Liver (tissue), 9 donors: ENCODE results near the gene POMT2. TPM values are rescaled to one million over a fixed set of nuclear protein-coding genes. Genes with fewer than 3 reads are reported as not detected.

Source experiments
- DNase-seq: peaks from one replicate; pipeline ENCODE4 v3.0.0-alpha.2; 2017; ENCODE audit warnings: low spot score
- H3K27ac ChIP-seq, 2 donors: one replicate each; pipeline ENCODE4 v1.7.0; 2013; ENCODE audit warnings: inconsistent platforms in 2 of 2, low read length in 2 of 2, control low read depth in 1 of 2, low read depth in 1 of 2, mild to moderate bottlenecking in 1 of 2
- H3K27me3 ChIP-seq, 4 donors: one replicate each; pipeline versions ENCODE4 v1.6.1 to v1.7.0; 2013; ENCODE audit warnings: low read length in 3 of 4, inconsistent platforms in 1 of 4, mild to moderate bottlenecking in 1 of 4, moderate library complexity in 1 of 4; ENCODE audit not compliant: control insufficient read depth in 4 of 4, insufficient read depth in 4 of 4
- H3K36me3 ChIP-seq, 4 donors: one replicate each; pipeline versions ENCODE4 v1.6.1 to v1.7.0; 2013; ENCODE audit warnings: low read length in 3 of 4, mild to moderate bottlenecking in 3 of 4, low read depth in 1 of 4, moderate library complexity in 1 of 4; ENCODE audit not compliant: control insufficient read depth in 4 of 4, insufficient read depth in 3 of 4
- H3K4me1 ChIP-seq, 4 donors: one replicate each; pipeline versions ENCODE4 v1.6.1 to v1.7.0; 2013; ENCODE audit warnings: low read length in 3 of 4, mild to moderate bottlenecking in 3 of 4, moderate library complexity in 1 of 4; ENCODE audit not compliant: control insufficient read depth in 4 of 4, insufficient read depth in 4 of 4
- H3K4me3 ChIP-seq, 3 donors: one replicate each; pipeline versions ENCODE4 v1.6.1 to v1.7.0; 2013; ENCODE audit warnings: low read length in 3 of 3, control low read depth in 1 of 3, low read depth in 1 of 3, mild to moderate bottlenecking in 1 of 3
- H3K9ac ChIP-seq, 2 donors: one replicate each; pipeline ENCODE4 v1.7.0; 2013; ENCODE audit warnings: low read length in 2 of 2, mild to moderate bottlenecking in 2 of 2, moderate library complexity in 2 of 2, control low read depth in 1 of 2, low read depth in 1 of 2
- H3K9me3 ChIP-seq, 4 donors: one replicate each; pipeline versions ENCODE4 v1.6.1 to v1.7.0; 2013; ENCODE audit warnings: low read length in 3 of 4; ENCODE audit not compliant: control insufficient read depth in 4 of 4
- CTCF ChIP-seq: fragments of 150-350 bp; IDR thresholded peaks from 2 replicates; pipeline ENCODE4 v1.5.1; 2017; ENCODE audit warnings: improper control_type of control experiment, low read depth, low read length; ENCODE audit not compliant: missing input control
- EGR1 ChIP-seq, 2 donors: IDR thresholded peaks; 2 replicates each; pipeline ENCODE4 v1.6.1; 2016 to 2018; ENCODE audit warnings: antibody characterized with exemption in 2 of 2, low read depth in 2 of 2
- FOXA1 ChIP-seq: IDR thresholded peaks from 2 replicates; pipeline ENCODE4 v1.6.1; 2016; ENCODE audit warnings: antibody characterized with exemption
- FOXA2 ChIP-seq: IDR thresholded peaks from 2 replicates; pipeline ENCODE4 v1.6.1; 2016; ENCODE audit warnings: antibody characterized with exemption
- GABPA ChIP-seq, 2 donors: IDR thresholded peaks in 1 of 2; conservative IDR thresholded peaks in 1 of 2; 2 replicates each; pipeline ENCODE4 v1.6.1; 2016; ENCODE audit warnings: antibody characterized with exemption in 2 of 2, mild to moderate bottlenecking in 1 of 2, moderate library complexity in 1 of 2
- HNF4G ChIP-seq: IDR thresholded peaks from 2 replicates; pipeline ENCODE4 v1.6.1; 2016; ENCODE audit warnings: antibody characterized with exemption
- JUND ChIP-seq, 2 donors: IDR thresholded peaks; 2 replicates each; pipeline ENCODE4 v1.6.1; 2016; ENCODE audit warnings: antibody characterized with exemption in 2 of 2
- MAX ChIP-seq: IDR thresholded peaks from 2 replicates; pipeline ENCODE4 v1.6.1; 2016; ENCODE audit warnings: antibody characterized with exemption
- RAD21 ChIP-seq, 2 donors: IDR thresholded peaks; 2 replicates each; pipeline ENCODE4 v1.6.1; 2016; ENCODE audit warnings: antibody characterized with exemption in 2 of 2, mild to moderate bottlenecking in 2 of 2
- RXRA ChIP-seq, 2 donors: IDR thresholded peaks; 2 replicates each; pipeline ENCODE4 v1.6.1; 2017 to 2018; ENCODE audit warnings: antibody characterized with exemption in 2 of 2, mild to moderate bottlenecking in 1 of 2
- SP1 ChIP-seq: IDR thresholded peaks from 2 replicates; pipeline ENCODE4 v1.6.1; 2018; ENCODE audit warnings: antibody characterized with exemption, mild to moderate bottlenecking
- TAF1 ChIP-seq: conservative IDR thresholded peaks from 2 replicates; pipeline ENCODE4 v1.6.1; 2016; ENCODE audit warnings: antibody characterized with exemption, mild to moderate bottlenecking
- YY1 ChIP-seq: IDR thresholded peaks from 2 replicates; pipeline ENCODE4 v1.6.1; 2016; ENCODE audit warnings: antibody characterized with exemption, mild to moderate bottlenecking
- ZBTB33 ChIP-seq: IDR thresholded peaks from 2 replicates; pipeline ENCODE4 v1.6.1; 2016; ENCODE audit warnings: antibody characterized with exemption
- WGBS: extraction: QIAGEN DNeasy Blood & Tissue Kit; methylation state at CpG from one replicate; pipeline ENCODE4 v1.1.7; 2013; 5-methylcytosine and 5-hydroxymethylcytosine counted together
- polyA plus RNA-seq, 2 donors: library from polyadenylated mRNA; stranded (reverse) in 1 of 2; unstranded in 1 of 2; fragments of 200-250 nt in 1 of 2; fragments of >200 nt in 1 of 2; fragmentation: Nextera tagmentation in 1 of 2; extraction: Ambion mirVana in 1 of 2; gene quantifications; one replicate each; pipeline versions ENCODE4 v1.2.1 to v1.2.3, GENCODE V29; 2013 to 2015
- total RNA-seq, 2 donors: library from RNA; depleted of rRNA; stranded (reverse); fragments of >200 nt; gene quantifications; one replicate each; pipeline ENCODE4 v1.2.3, GENCODE V29; 2014
- TF ChIP-seq, protein P1 (sequence below): IDR thresholded peaks from 2 replicates; pipeline ENCODE4 v1.6.1; 2016; ENCODE audit warnings: antibody characterized with exemption
- TF ChIP-seq, protein P2 (sequence below): IDR thresholded peaks from 2 replicates; pipeline ENCODE4 v1.6.1; 2016; ENCODE audit warnings: antibody characterized with exemption, mild to moderate bottlenecking
- donor health status: healthy.
- donor health status: healthy.
- donor health status: healthy.
- donor health status: healthy.
- donor health status: healthy.

Gene POMT2
- total and polyA plus RNA-seq, 4 donors = 4.8 to 13.1 (median 5.3) TPM

DNA sequence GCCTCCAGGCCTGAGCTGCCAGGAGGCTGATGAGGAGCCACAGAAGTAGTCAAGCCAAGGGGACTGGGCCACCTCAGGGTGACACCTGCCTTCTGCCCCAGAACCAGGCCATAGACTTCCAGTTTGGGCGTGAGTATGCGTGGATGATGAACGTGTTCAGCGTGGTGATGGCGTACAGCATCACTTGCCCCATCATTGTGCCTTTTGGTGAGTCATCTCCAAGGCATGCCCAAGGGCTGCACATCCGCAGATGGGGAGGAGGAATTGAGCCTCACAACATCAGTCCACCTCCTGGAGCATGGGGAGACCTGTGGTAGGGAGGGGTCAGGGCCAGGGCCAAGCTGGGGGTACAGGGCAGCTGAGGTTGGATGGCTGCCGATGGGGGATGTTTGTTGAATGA is 72.0 kb downstream of the POMT2 start:
- no peaks in the 10 kb centered on the region for H3K9me3 ChIP-seq
- 94% methylated on average over 7 of the region's 7 CpGs for WGBS
- peaks cover 0 to 4% (median 0%) of the 10 kb centered on the region in 4 donors for H3K27me3 ChIP-seq
- no peak overlapping the region for H3K27ac ChIP-seq
- TF ChIP-seq RXRA (IDR thresholded peaks at IDR 0.05) (no peak), YY1 (no peak), EGR1 (IDR thresholded peaks at IDR 0.05; ENCODE audit: low read depth in 2 of 2) (no peak), GABPA (IDR thresholded peaks at IDR 0.05 in 1 of 2, conservative IDR thresholded peaks at IDR 0.05 in 1 of 2) (no peak)
- TF ChIP-seq, protein P1, sequence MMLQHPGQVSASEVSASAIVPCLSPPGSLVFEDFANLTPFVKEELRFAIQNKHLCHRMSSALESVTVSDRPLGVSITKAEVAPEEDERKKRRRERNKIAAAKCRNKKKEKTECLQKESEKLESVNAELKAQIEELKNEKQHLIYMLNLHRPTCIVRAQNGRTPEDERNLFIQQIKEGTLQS = no peak
- no peak overlapping the region for H3K4me3 ChIP-seq
- no peak for DNase-seq
- H3K4me1 ChIP-seq = no peaks in the 10 kb centered on the region
- H3K36me3 ChIP-seq = no peaks in the 10 kb centered on the region
- no peak overlapping the region for H3K9ac ChIP-seq

DNA sequence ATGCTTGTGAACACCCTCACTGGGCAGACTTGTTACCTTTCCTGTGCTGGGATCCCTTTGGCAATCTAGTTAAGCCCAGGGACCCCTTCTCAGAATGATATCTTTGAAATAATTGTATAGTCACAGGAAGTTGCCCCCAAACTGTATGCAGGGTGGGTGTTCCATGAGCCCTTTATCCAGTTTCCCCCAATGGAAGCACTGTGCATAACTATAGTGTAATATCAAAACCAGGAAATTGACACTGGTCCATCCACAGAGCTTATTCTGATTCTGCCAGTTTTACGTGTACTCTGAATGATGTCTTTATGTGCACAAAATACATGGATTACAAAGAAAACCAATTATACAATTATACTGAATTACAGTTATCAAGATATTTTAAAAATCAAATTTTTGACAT is 73.9 kb downstream of the POMT2 start:
- H3K9me3 ChIP-seq = no peaks in the 10 kb centered on the region
- no peaks in the 10 kb centered on the region for H3K36me3 ChIP-seq
- no peak overlapping the region for H3K9ac ChIP-seq
- DNase-seq = no peak
- H3K27me3 ChIP-seq = peaks cover 0 to 2% (median 0%) of the 10 kb centered on the region in 4 donors
- no peak overlapping the region for H3K4me3 ChIP-seq
- WGBS = 93% methylated on average over 1 of the region's 1 CpG
- H3K4me1 ChIP-seq = no peaks in the 10 kb centered on the region
- no peak overlapping the region for H3K27ac ChIP-seq
- TF ChIP-seq, protein P1 = no peak

DNA sequence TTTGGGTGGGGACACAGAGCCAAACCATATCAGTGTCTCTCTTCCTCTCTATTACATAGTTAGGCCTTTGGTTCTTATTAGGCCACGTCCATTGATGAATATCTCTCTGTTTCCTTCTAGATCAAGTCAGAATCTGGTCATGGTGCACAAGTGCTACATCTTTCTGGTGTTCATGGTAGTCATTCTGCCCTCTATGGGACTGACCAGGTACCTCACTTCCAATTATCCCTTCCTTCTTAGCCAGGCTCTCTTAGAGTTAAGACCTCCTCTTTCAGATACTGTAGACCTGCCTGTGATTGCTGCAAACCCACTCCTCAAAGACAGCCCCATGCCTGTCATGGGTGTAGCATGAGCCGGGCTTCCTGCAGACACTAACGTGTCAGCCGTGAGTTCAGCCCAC is 74.9 kb downstream of the POMT2 start:
- Histone ChIP-seq H3K9me3 (no peaks in the 10 kb centered on the region), H3K4me3 (no peak overlapping the region), H3K27me3 (no peaks in the 10 kb centered on the region), H3K36me3 (no peaks in the 10 kb centered on the region), H3K27ac (no peak overlapping the region), H3K9ac (no peak overlapping the region), H3K4me1 (no peaks in the 10 kb centered on the region)
- TF ChIP-seq EGR1 (IDR thresholded peaks at IDR 0.05; ENCODE audit: low read depth in 2 of 2) = no peak
- TF ChIP-seq GABPA (IDR thresholded peaks at IDR 0.05 in 1 of 2, conservative IDR thresholded peaks at IDR 0.05 in 1 of 2) = no peak
- TF ChIP-seq SP1 = no peak
- TF ChIP-seq, protein P1 = no peak
- TF ChIP-seq JUND (IDR thresholded peaks at IDR 0.05) = no peak
- TF ChIP-seq HNF4G = no peak
- no peak for TF ChIP-seq MAX
- no peak for TF ChIP-seq FOXA2
- TF ChIP-seq, protein P2, sequence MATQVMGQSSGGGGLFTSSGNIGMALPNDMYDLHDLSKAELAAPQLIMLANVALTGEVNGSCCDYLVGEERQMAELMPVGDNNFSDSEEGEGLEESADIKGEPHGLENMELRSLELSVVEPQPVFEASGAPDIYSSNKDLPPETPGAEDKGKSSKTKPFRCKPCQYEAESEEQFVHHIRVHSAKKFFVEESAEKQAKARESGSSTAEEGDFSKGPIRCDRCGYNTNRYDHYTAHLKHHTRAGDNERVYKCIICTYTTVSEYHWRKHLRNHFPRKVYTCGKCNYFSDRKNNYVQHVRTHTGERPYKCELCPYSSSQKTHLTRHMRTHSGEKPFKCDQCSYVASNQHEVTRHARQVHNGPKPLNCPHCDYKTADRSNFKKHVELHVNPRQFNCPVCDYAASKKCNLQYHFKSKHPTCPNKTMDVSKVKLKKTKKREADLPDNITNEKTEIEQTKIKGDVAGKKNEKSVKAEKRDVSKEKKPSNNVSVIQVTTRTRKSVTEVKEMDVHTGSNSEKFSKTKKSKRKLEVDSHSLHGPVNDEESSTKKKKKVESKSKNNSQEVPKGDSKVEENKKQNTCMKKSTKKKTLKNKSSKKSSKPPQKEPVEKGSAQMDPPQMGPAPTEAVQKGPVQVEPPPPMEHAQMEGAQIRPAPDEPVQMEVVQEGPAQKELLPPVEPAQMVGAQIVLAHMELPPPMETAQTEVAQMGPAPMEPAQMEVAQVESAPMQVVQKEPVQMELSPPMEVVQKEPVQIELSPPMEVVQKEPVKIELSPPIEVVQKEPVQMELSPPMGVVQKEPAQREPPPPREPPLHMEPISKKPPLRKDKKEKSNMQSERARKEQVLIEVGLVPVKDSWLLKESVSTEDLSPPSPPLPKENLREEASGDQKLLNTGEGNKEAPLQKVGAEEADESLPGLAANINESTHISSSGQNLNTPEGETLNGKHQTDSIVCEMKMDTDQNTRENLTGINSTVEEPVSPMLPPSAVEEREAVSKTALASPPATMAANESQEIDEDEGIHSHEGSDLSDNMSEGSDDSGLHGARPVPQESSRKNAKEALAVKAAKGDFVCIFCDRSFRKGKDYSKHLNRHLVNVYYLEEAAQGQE = no peak
- no peak for TF ChIP-seq CTCF
- TF ChIP-seq RXRA (IDR thresholded peaks at IDR 0.05) = no peak
- no peak for TF ChIP-seq ZBTB33
- TF ChIP-seq FOXA1 = no peak
- no peak for TF ChIP-seq RAD21 (IDR thresholded peaks at IDR 0.05)
- no peak for TF ChIP-seq TAF1
- no peak for DNase-seq
- WGBS = 85% methylated on average over 4 of the region's 4 CpGs
